Fibroblast of lung (primary cell): ENCODE measurements around the gene GSG1L.

Experiments used
- CTCF ChIP-seq, 2 donors: IDR thresholded peaks in 1 of 2; conservative IDR thresholded peaks in 1 of 2; 1 replicate in 1 of 2; 2 replicates in 1 of 2; pipeline ENCODE4 v1.5.1; 2011 to 2012; ENCODE audit warnings: low read length in 2 of 2, control low read depth in 1 of 2, inconsistent platforms in 1 of 2, low read depth in 1 of 2, mild to moderate bottlenecking in 1 of 2
- EZH2 ChIP-seq: IDR thresholded peaks from 2 replicates; pipeline ENCODE4 v1.5.1; 2012; ENCODE audit warnings: low read length, control low read depth, mild to moderate bottlenecking; ENCODE audit errors: missing control alignments

- no peak for TF ChIP-seq CTCF (conservative IDR thresholded peaks at IDR 0.05 in 1 of 2, IDR thresholded peaks at IDR 0.05 in 1 of 2; ENCODE audit: low read depth in 1 of 2, low read length in 2 of 2)
- TF ChIP-seq EZH2: no peak
These were observed 68.1 kb downstream of the GSG1L start for GRCh38 chr16:27995378-27995777.
